Spinal cord (tissue), 10 donors: ENCODE data around the gene GALNT14. TPM values are rescaled to one million over a fixed set of nuclear protein-coding genes. Genes with fewer than 3 reads are reported as not detected.
"Not testable (repeated sequence)": the region's sequence is repeated elsewhere in the genome, so short reads cannot be mapped to it uniquely, and the experiment has no call there.

ENCODE experiments used
- DNase-seq, 6 donors: peaks; one replicate each; pipeline versions ENCODE4 v3.0.0 to v3.0.0-alpha.2; 2013 to 2015; ENCODE audit warnings: low spot score in 6 of 6, low read depth in 4 of 6
- H3K27ac ChIP-seq: one replicate; pipeline ENCODE4 v1.5.1; 2013; ENCODE audit warnings: low read depth, low read length, control low read depth
- H3K27me3 ChIP-seq: one replicate; pipeline ENCODE4 v1.6.1; 2013; ENCODE audit warnings: low read length; ENCODE audit not compliant: control insufficient read depth, insufficient read depth
- H3K36me3 ChIP-seq: one replicate; pipeline ENCODE4 v1.6.1; 2013; ENCODE audit warnings: low read length; ENCODE audit not compliant: control insufficient read depth, insufficient read depth
- H3K4me1 ChIP-seq: one replicate; pipeline ENCODE4 v1.6.1; 2013; ENCODE audit warnings: low read length; ENCODE audit not compliant: control insufficient read depth, insufficient read depth
- H3K4me3 ChIP-seq: one replicate; pipeline ENCODE4 v1.5.1; 2013; ENCODE audit warnings: low read depth, low read length, control low read depth
- H3K9me3 ChIP-seq: one replicate; pipeline ENCODE4 v1.6.1; 2013; ENCODE audit warnings: low read length; ENCODE audit not compliant: control insufficient read depth, insufficient read depth
- WGBS: methylation state at CpG from one replicate; pipeline ENCODE4 v1.1.5; 2013; ENCODE audit warnings: missing lambda C conversion rate; ENCODE audit not compliant: insufficient coverage; 5-methylcytosine and 5-hydroxymethylcytosine counted together
- long read RNA-seq, 4 donors: transcript quantifications; one replicate each; lab custom pipeline, GENCODE V29; 2026
- polyA plus RNA-seq, 2 donors: library from polyadenylated mRNA; unstranded; fragments of 120-200 nt; gene quantifications; one replicate each; pipeline ENCODE4 v1.2.1, GENCODE V29; 2013; ENCODE audit not compliant: insufficient read length in 2 of 2
- total RNA-seq, 2 donors: library from RNA; depleted of rRNA in 1 of 2; stranded (reverse); fragments of 120-200 nt in 1 of 2; fragments of >200 nt in 1 of 2; gene quantifications; one replicate each; pipeline versions ENCODE4 v1.2.3 to v1.2.4, GENCODE V29; 2013 to 2014
- donor health status: healthy.

GALNT14 gene
- total RNA-seq = 1 to 10 TPM; 4.6 to 8.4 TPM
- polyA plus RNA-seq = 10 to 100 TPM; 24.0 to 25.1 TPM
- long read RNA-seq, donor 1, partial matches to known transcripts = 0 of 5 reads
- long read RNA-seq, donor 1, other reads (novel, unspliced or antisense) = 0 of 5 reads
- long read RNA-seq, donor 2 = 0 reads
- long read RNA-seq, donor 3, partial matches to known transcripts = 0 of 1 reads
- long read RNA-seq, donor 3, other reads (novel, unspliced or antisense) = 0 of 1 reads
- long read RNA-seq, donor 4, partial matches to known transcripts = 0 of 1 reads
- long read RNA-seq, donor 4, other reads (novel, unspliced or antisense) = 0 of 1 reads

- H3K4me1 ChIP-seq = peaks cover 15% of the 10 kb centered on the region
- peak within 1 kb of the TSS; percentile 43 for H3K4me3 ChIP-seq
- no peaks in the 10 kb centered on the region for H3K9me3 ChIP-seq
- peaks cover 26% of the 10 kb centered on the region for H3K27me3 ChIP-seq
- peak in 3 of 6 donors; percentile 44 to 85 (median 78) for DNase-seq
- under 1% methylated on average over 91 of the region's 95 CpGs for WGBS
- no peaks in the 10 kb centered on the region for H3K36me3 ChIP-seq
- no peak within 1 kb of the TSS for H3K27ac ChIP-seq
These were observed at the start of gene GALNT14 for GRCh38 chr2:31138037-31138962. GALNT14 (minus strand) TSS chr2:31138440; CDS start chr2:31138086, 354 bp downstream.

GRCh38 chr2:31187166-31187565, 48.9 kb upstream of the GALNT14 start:
- Histone ChIP-seq H3K9me3 (no peaks in the 10 kb centered on the region), H3K27ac (no peak overlapping the region), H3K36me3 (no peaks in the 10 kb centered on the region), H3K4me1 (no peaks in the 10 kb centered on the region), H3K4me3 (no peak overlapping the region), H3K27me3 (no peaks in the 10 kb centered on the region)
- 92% methylated on average over 3 of the region's 4 CpGs for WGBS
- no peak for DNase-seq

GRCh38 chr2:31183973-31184372, 45.7 kb upstream of the GALNT14 start:
- not testable (repeated sequence) for H3K9me3 ChIP-seq, H3K4me1 ChIP-seq, H3K4me3 ChIP-seq, H3K36me3 ChIP-seq, DNase-seq, H3K27me3 ChIP-seq, H3K27ac ChIP-seq
- 86% methylated on average over 4 of the region's 7 CpGs for WGBS

- Histone ChIP-seq H3K9me3 (no peaks in the 10 kb centered on the region), H3K4me1 (no peaks in the 10 kb centered on the region), H3K27ac (no peak overlapping the region), H3K36me3 (no peaks in the 10 kb centered on the region), H3K4me3 (no peak overlapping the region), H3K27me3 (no peaks in the 10 kb centered on the region)
- 88% methylated on average over 9 of the region's 10 CpGs for WGBS
- no peak for DNase-seq
These were observed 38.5 kb upstream of the GALNT14 start for GRCh38 chr2:31176742-31177141.

GRCh38 chr2:31171142-31171541, 32.9 kb upstream of the GALNT14 start:
- Histone ChIP-seq H3K36me3 (no peaks in the 10 kb centered on the region), H3K4me3 (no peak overlapping the region), H3K4me1 (no peaks in the 10 kb centered on the region), H3K9me3 (no peaks in the 10 kb centered on the region), H3K27me3 (no peaks in the 10 kb centered on the region), H3K27ac (no peak overlapping the region)
- DNase-seq = no peak
- 83% methylated on average over 4 of the region's 4 CpGs for WGBS

- Histone ChIP-seq H3K27me3 (no peaks in the 10 kb centered on the region), H3K36me3 (no peaks in the 10 kb centered on the region), H3K9me3 (no peaks in the 10 kb centered on the region), H3K27ac (no peak overlapping the region), H3K4me1 (no peaks in the 10 kb centered on the region), H3K4me3 (no peak overlapping the region)
- peak; percentile 41 to 93 (median 54) for DNase-seq
- WGBS = 0% methylated on average over 2 of the region's 4 CpGs
These were observed 31.9 kb upstream of the GALNT14 start for GRCh38 chr2:31170071-31170698.

- no peak for DNase-seq
- Histone ChIP-seq H3K36me3 (no peaks in the 10 kb centered on the region), H3K9me3 (no peaks in the 10 kb centered on the region), H3K27me3 (no peaks in the 10 kb centered on the region), H3K27ac (no peak overlapping the region), H3K4me3 (no peak overlapping the region), H3K4me1 (no peaks in the 10 kb centered on the region)
- WGBS = 93% methylated on average over 6 of the region's 6 CpGs
These were observed 30.1 kb upstream of the GALNT14 start for GRCh38 chr2:31168291-31168690.

- no peaks in the 10 kb centered on the region for H3K27me3 ChIP-seq
- no peak overlapping the region for H3K4me3 ChIP-seq
- H3K27ac ChIP-seq = no peak overlapping the region
- H3K36me3 ChIP-seq = no peaks in the 10 kb centered on the region
- H3K9me3 ChIP-seq = no peaks in the 10 kb centered on the region
- no peak for DNase-seq
- no peaks in the 10 kb centered on the region for H3K4me1 ChIP-seq
- 78% methylated on average over 1 of the region's 1 CpG for WGBS
These were observed 28.7 kb upstream of the GALNT14 start for GRCh38 chr2:31166925-31167324.

- no peak overlapping the region for H3K27ac ChIP-seq
- H3K27me3 ChIP-seq = no peaks in the 10 kb centered on the region
- no peaks in the 10 kb centered on the region for H3K9me3 ChIP-seq
- H3K4me1 ChIP-seq = no peaks in the 10 kb centered on the region
- no peaks in the 10 kb centered on the region for H3K36me3 ChIP-seq
- DNase-seq = no peak
- WGBS = 51% methylated on average over 5 of the region's 6 CpGs
- no peak overlapping the region for H3K4me3 ChIP-seq
These were observed 24.8 kb upstream of the GALNT14 start for GRCh38 chr2:31163011-31163539.
